Erythroblast (primary cell): ENCODE measurements around the gene DUXA.

Source experiments
- GATA1 ChIP-seq: IDR thresholded peaks from 2 replicates; pipeline ENCODE4 v1.6.1; 2011; ENCODE audit warnings: low read depth, mild to moderate bottlenecking, control low read depth, low read length, moderate library complexity
- POLR2A ChIP-seq: IDR thresholded peaks from 2 replicates; pipeline ENCODE4 v1.6.1; 2011; ENCODE audit warnings: mild to moderate bottlenecking, low read length

DNA sequence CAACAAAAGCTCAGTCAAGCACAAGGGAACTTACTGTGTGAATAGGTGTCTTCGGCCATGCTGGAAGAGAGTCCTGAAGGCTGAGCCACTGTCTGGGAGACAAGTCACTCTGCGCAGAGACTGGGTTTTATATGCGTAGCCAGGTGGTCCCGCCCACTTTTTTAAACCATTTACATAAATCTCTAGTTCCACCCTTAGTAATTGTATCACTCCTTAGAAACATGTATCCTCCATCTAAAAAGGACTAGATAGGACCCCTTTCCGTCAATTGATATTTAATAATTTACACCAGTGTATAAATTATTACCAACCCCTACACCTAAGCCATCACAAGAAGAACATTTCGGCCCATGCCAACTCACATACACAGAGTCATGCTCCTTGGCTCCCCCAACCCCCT is at the start of gene DUXA:
- TF ChIP-seq POLR2A (no peak), GATA1 (no peak)
